22Rv1 (cell line): ENCODE data around the gene EFNA4.

Experiments used
- ZFX ChIP-seq: fragments of 450-650 bp; IDR thresholded peaks from 2 replicates; pipeline ENCODE4 v1.6.1; 2017; ENCODE audit warnings: antibody characterized with exemption, borderline replicate concordance
- TF ChIP-seq, protein P1 (sequence below): fragments of 450-650 bp; IDR thresholded peaks from 2 replicates; pipeline ENCODE4 v1.5.1; 2017; ENCODE audit warnings: mild to moderate bottlenecking

DNA sequence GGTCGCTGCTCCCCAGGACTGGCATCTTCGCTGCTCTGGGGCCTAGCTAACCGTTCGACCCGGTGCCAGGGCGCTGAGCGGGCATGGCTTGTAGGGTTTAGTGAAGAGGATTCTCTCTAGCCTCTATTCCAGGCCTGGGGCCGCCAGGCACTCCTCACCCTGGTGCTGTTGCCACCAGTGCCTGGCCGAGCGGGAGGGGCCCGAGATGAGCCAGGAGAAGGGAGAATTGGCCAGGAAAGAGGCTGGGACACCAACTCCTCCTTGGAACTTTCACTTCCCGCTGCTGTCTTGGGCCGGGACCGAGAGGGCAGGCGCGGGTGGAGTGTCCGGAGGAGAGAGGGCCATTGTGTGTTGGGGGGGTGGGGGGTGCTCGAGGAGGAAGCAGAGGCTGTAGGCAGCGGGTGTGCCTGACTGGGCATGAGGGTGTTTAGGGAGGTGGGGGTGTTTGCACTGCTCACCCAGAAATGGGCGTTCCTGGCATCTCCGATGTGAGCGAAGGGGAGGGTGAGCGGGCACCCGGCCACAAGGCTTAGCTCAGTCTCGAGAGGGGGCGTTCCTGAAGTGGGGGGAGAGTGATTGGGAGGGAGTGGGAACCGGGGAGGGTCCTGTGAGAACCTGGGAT is 11.7 kb upstream of the EFNA4 start:
- TF ChIP-seq, protein P1, sequence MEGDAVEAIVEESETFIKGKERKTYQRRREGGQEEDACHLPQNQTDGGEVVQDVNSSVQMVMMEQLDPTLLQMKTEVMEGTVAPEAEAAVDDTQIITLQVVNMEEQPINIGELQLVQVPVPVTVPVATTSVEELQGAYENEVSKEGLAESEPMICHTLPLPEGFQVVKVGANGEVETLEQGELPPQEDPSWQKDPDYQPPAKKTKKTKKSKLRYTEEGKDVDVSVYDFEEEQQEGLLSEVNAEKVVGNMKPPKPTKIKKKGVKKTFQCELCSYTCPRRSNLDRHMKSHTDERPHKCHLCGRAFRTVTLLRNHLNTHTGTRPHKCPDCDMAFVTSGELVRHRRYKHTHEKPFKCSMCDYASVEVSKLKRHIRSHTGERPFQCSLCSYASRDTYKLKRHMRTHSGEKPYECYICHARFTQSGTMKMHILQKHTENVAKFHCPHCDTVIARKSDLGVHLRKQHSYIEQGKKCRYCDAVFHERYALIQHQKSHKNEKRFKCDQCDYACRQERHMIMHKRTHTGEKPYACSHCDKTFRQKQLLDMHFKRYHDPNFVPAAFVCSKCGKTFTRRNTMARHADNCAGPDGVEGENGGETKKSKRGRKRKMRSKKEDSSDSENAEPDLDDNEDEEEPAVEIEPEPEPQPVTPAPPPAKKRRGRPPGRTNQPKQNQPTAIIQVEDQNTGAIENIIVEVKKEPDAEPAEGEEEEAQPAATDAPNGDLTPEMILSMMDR = no peak
- TF ChIP-seq ZFX = no peak
